ENCODE data around the gene CRYL1. TPM values are rescaled to one million over a fixed set of nuclear protein-coding genes. Genes with fewer than 3 reads are reported as not detected.

Gene CRYL1
- total and polyA plus RNA-seq, 2 of the 13 experiments (the other 11 are each of a cell fraction or from before 2014, with no cell fraction given) = 57.2 to 115 TPM

DNA sequence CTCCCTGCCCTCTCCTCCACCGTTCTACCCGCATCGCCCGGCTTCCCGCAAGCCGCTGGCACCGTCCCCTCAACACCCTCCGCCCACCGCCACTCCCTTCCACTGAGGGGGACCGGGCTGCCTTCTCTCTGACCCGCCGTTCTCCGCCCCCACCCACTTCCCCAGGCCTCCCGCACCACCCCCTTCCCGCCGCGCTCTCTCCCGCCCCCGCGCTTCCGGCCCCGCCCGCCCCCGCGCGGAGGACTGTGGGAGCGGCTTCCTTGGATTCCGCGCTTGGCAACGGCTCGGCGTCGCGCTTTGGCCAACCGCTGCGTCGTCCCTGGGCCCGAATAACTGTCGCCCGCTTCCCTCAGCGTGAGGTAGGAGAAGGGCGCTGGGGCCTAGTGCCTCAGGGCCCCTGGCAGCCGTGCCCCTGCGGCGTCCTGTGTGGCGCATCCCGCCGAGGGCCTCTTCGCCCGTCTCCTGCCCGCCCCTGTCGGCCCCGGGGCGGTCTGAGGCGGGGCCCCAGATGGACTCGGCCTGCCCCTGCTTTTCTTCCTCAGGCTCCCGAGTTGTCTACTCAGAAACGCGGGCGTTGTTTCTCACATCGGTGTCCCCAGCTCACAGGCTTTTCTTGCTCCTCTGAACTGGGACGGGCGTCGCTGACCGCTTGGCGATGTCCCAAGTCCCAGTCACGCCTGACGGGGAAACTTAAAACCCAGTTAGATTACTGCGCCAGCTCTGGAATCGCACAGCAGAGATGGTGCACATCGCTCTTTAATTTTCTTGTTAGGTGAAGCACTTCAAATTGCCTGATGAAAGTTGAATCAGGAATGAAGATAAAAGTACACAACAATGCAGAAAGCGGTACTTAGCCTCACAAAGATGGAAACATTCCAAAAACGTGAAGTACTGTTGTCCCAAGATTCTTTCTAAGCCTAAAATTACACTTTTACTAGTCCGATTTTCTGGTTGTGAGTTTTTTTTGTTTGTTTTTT is 41.5 kb upstream of the CRYL1 start, which contains the start of gene IFT88 (continued):
- no peak for TF ChIP-seq PRPF4 (IDR thresholded peaks at IDR 0.05; ENCODE audit: low read depth, low read length, poor library complexity, severe bottlenecking)
- peak; percentile 85 for TF ChIP-seq SALL1 (CRISPR knock-in tag; IDR thresholded peaks at IDR 0.05)
- TF ChIP-seq ZNF136 (CRISPR knock-in tag; IDR thresholded peaks at IDR 0.05; ENCODE audit: low read depth) = no peak
- TF ChIP-seq, protein P1, sequence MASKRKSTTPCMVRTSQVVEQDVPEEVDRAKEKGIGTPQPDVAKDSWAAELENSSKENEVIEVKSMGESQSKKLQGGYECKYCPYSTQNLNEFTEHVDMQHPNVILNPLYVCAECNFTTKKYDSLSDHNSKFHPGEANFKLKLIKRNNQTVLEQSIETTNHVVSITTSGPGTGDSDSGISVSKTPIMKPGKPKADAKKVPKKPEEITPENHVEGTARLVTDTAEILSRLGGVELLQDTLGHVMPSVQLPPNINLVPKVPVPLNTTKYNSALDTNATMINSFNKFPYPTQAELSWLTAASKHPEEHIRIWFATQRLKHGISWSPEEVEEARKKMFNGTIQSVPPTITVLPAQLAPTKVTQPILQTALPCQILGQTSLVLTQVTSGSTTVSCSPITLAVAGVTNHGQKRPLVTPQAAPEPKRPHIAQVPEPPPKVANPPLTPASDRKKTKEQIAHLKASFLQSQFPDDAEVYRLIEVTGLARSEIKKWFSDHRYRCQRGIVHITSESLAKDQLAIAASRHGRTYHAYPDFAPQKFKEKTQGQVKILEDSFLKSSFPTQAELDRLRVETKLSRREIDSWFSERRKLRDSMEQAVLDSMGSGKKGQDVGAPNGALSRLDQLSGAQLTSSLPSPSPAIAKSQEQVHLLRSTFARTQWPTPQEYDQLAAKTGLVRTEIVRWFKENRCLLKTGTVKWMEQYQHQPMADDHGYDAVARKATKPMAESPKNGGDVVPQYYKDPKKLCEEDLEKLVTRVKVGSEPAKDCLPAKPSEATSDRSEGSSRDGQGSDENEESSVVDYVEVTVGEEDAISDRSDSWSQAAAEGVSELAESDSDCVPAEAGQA (IDR thresholded peaks at IDR 0.05; ENCODE audit: low read depth) = 0 out of 2 replicates have a peak, but pooled peaks have one; percentile 13
- TF ChIP-seq, protein P1 (CRISPR knock-in tag; IDR thresholded peaks at IDR 0.05; ENCODE audit: borderline replicate concordance) = no peak
- no peak for TF ChIP-seq EZH2 (conservative IDR thresholded peaks at IDR 0.05; ENCODE audit: low read depth, low read length)
- TF ChIP-seq KDM6A (CRISPR knock-in tag; IDR thresholded peaks at IDR 0.05; ENCODE audit: low read depth) = no peak
- no peak for TF ChIP-seq U2AF2 (IDR thresholded peaks at IDR 0.05; ENCODE audit: low read depth, low read length)
- no peak for TF ChIP-seq ATF7 (IDR thresholded peaks at IDR 0.05)
- no peak for TF ChIP-seq ATF7 (CRISPR knock-in tag; IDR thresholded peaks at IDR 0.05)
- TF ChIP-seq ZNF567 (CRISPR knock-in tag; IDR thresholded peaks at IDR 0.05; ENCODE audit: borderline replicate concordance) = 0 out of 2 replicates have a peak, but pooled peaks have one; percentile 30
- TF ChIP-seq CCDC6 (CRISPR knock-in tag; IDR thresholded peaks at IDR 0.05) = no peak; the same call in 1 of the 2 replicates
- TF ChIP-seq SMAD9 (CRISPR knock-in tag; IDR thresholded peaks at IDR 0.05) = peak; percentile 84; the same call in 1 of the 2 replicates
- TF ChIP-seq ZNF790 (CRISPR knock-in tag; IDR thresholded peaks at IDR 0.05; ENCODE audit: borderline replicate concordance) = no peak
- peak; percentile 59 to 84; a peak in 3 of 4 replicates for TF ChIP-seq POLR2A (IDR thresholded peaks at IDR 0.05; ENCODE audit: insufficient read depth in 1 of 2, low read depth in 2 of 2, low read length in 2 of 2)
- no peak for TF ChIP-seq NRL (CRISPR knock-in tag; IDR thresholded peaks at IDR 0.05; ENCODE audit: borderline replicate concordance)
- TF ChIP-seq RFX3 (CRISPR knock-in tag; IDR thresholded peaks at IDR 0.05) = peak; percentile 80
- TF ChIP-seq, protein P2, sequence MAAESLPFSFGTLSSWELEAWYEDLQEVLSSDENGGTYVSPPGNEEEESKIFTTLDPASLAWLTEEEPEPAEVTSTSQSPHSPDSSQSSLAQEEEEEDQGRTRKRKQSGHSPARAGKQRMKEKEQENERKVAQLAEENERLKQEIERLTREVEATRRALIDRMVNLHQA (CRISPR knock-in tag; IDR thresholded peaks at IDR 0.05) = no peak
- TF ChIP-seq ZNF550 (CRISPR knock-in tag; IDR thresholded peaks at IDR 0.05; ENCODE audit: borderline replicate concordance) = 0 out of 2 replicates have a peak, but pooled peaks have one; percentile 32
- no peak for TF ChIP-seq NFE2L2 (IDR thresholded peaks at IDR 0.05; ENCODE audit: low read length)
- no peak for TF ChIP-seq ZNF24 (IDR thresholded peaks at IDR 0.05)
- TF ChIP-seq ZNF570 (CRISPR knock-in tag; IDR thresholded peaks at IDR 0.05; ENCODE audit: borderline replicate concordance) = no peak
- no peak for TF ChIP-seq PRMT3 (CRISPR knock-in tag; IDR thresholded peaks at IDR 0.05; ENCODE audit: borderline replicate concordance, low read depth)
- TF ChIP-seq TSC22D2 (CRISPR knock-in tag; IDR thresholded peaks at IDR 0.05; ENCODE audit: borderline replicate concordance) = peak; percentile 70; the same call in 1 of the 2 replicates
- TF ChIP-seq TEAD3 (CRISPR knock-in tag; optimal IDR thresholded peaks at IDR 0.05; ENCODE audit: borderline replicate concordance) = peak; percentile 38
- TF ChIP-seq RBM22 (optimal IDR thresholded peaks at IDR 0.05; ENCODE audit: low read length) = no peak

Measured in HepG2 (cell line).